HepG2 (cell line): ENCODE measurements around the gene ZNF652.
"Not testable (repeated sequence)": the region's sequence is repeated elsewhere in the genome, so short reads cannot be mapped to it uniquely, and the experiment has no call there.

ENCODE experiments used
- ATF3 ChIP-seq: sonication (generic); formaldehyde crosslinking; IDR thresholded peaks from 2 replicates; pipeline ENCODE4 v1.4.0; 2020; ENCODE audit warnings: missing genetic modification reagents
- CHCHD3 ChIP-seq: sonication (generic); formaldehyde crosslinking; IDR thresholded peaks from 2 replicates; pipeline ENCODE4 v1.8.0; 2022; ENCODE audit warnings: mild to moderate bottlenecking, missing genetic modification reagents, moderate library complexity
- CTCF ChIP-seq: sonication (generic); formaldehyde crosslinking; IDR thresholded peaks from 2 replicates; pipeline ENCODE4 v1.5.0; 2020; ENCODE audit warnings: mild to moderate bottlenecking, missing genetic modification reagents, moderate library complexity
- ELF1 ChIP-seq: sonication (generic); formaldehyde crosslinking; IDR thresholded peaks from 2 replicates; pipeline ENCODE4 v1.4.0; 2020; ENCODE audit warnings: missing genetic modification reagents
- MAFK ChIP-seq, 2 experiments: IDR thresholded peaks in 1 of 2; conservative IDR thresholded peaks in 1 of 2; 2 replicates each; pipeline ENCODE4 v1.6.1; 2011; ENCODE audit warnings: improper control_type of control experiment in 2 of 2, low read length in 2 of 2
- NFIC ChIP-seq: IDR thresholded peaks from 2 replicates; pipeline ENCODE4 v1.6.1; 2012; ENCODE audit warnings: mild to moderate bottlenecking, low read length, inconsistent platforms
- RNF2 ChIP-seq: fragments of 450-650 bp; conservative IDR thresholded peaks from 2 replicates; pipeline ENCODE4 v1.6.1; 2016; ENCODE audit warnings: low read depth
- TAF1 ChIP-seq: sonication (generic); formaldehyde crosslinking; IDR thresholded peaks from 2 replicates; pipeline ENCODE4 v1.4.0; 2020; ENCODE audit warnings: missing genetic modification reagents
- TCF7L2 ChIP-seq: IDR thresholded peaks from 2 replicates; pipeline ENCODE4 v1.6.1; 2011; ENCODE audit warnings: mild to moderate bottlenecking, low read depth, low read length, moderate library complexity
- ZNF501 ChIP-seq: sonication (generic); formaldehyde crosslinking; IDR thresholded peaks from 2 replicates; pipeline ENCODE4 v1.5.1; 2020; ENCODE audit warnings: mild to moderate bottlenecking, moderate library complexity, missing genetic modification reagents
- ZNF687 ChIP-seq: sonication (generic); formaldehyde crosslinking; IDR thresholded peaks from 2 replicates; pipeline ENCODE4 v1.5.1; 2020; ENCODE audit warnings: mild to moderate bottlenecking, missing genetic modification reagents, moderate library complexity
- ZNF780A ChIP-seq: sonication (generic); formaldehyde crosslinking; IDR thresholded peaks from 2 replicates; pipeline ENCODE4 v1.8.0; 2022; ENCODE audit warnings: mild to moderate bottlenecking, missing genetic modification reagents, moderate library complexity

DNA sequence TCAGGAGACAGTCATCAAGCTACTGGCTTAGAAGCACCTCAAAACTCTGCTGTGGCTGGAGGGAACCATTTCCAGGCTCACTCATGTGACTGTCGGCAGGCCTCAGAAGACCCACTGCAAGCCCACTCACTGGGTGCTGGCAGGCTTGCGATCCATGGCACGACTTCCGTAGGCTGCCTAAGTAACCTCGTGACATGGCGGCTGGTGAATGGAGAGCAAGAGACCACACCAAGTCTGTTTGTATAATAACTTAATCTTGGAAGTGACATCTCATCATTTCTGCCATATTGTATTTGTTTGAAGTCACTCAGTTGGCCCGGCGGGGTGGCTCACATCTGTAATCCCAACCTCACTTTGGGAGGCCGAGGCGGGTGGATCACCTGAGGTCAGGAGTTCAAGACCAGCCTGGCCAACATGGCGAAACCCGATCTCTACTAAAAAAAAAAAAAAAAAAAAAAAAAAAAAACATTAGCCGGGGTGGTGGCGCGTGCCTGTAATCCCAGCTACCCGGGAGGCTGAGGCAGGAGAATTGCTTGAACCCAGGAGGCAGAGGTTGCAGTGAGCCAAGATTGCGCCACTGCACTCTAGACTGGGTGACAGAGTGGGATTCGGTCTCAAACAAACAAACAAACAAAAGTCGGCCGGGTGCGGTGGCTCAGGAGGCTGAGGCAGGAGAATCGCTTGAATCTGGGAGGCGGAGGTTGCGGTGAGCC, 75.6 kb downstream of the ZNF652 start:
- TF ChIP-seq ATF3 (CRISPR knock-in tag); ZNF687 (CRISPR knock-in tag); ZNF780A; TCF7L2; TAF1; CHCHD3 (CRISPR knock-in tag); CTCF (CRISPR knock-in tag); RNF2; NFIC; MAFK (conservative IDR thresholded peaks at IDR 0.05 in 1 of 2, IDR thresholded peaks at IDR 0.05 in 1 of 2; ENCODE audit: low read length in 2 of 2); ZNF501 (CRISPR knock-in tag); ELF1 (CRISPR knock-in tag): not testable (repeated sequence)
